Mesodermal cell (in vitro differentiated cells): ENCODE measurements around the gene CTTN.
"Not testable (repeated sequence)": the region's sequence is repeated elsewhere in the genome, so short reads cannot be mapped to it uniquely, and the experiment has no call there.

Experiments used
- H3K27ac ChIP-seq: 2 replicates; pipeline ENCODE4 v1.7.0; 2013; ENCODE audit warnings: mild to moderate bottlenecking, low read depth, low read length, moderate library complexity; ENCODE audit not compliant: severe bottlenecking
- H3K36me3 ChIP-seq: 2 replicates; pipeline ENCODE4 v1.7.1; 2013; ENCODE audit warnings: mild to moderate bottlenecking, low read length, moderate library complexity; ENCODE audit not compliant: control insufficient read depth, insufficient read depth
- H3K4me1 ChIP-seq: one replicate; pipeline ENCODE4 v1.7.1; 2013; ENCODE audit warnings: mild to moderate bottlenecking, low read length; ENCODE audit not compliant: insufficient read depth, control insufficient read depth, poor library complexity, severe bottlenecking
- H3K4me3 ChIP-seq: 2 replicates; pipeline ENCODE4 v1.7.0; 2013; ENCODE audit warnings: low read length, control low read depth, mild to moderate bottlenecking; ENCODE audit not compliant: insufficient read depth, poor library complexity, severe bottlenecking; ENCODE audit errors: extremely low read depth
- H3K9me3 ChIP-seq: 2 replicates; pipeline ENCODE4 v1.7.1; 2013; ENCODE audit warnings: mild to moderate bottlenecking, low read length, moderate library complexity; ENCODE audit not compliant: control insufficient read depth
- WGBS, 2 experiments: methylation state at CpG; one replicate each; pipeline ENCODE4 v1.1.5; 2013; ENCODE audit warnings: missing lambda C conversion rate in 2 of 2; ENCODE audit not compliant: insufficient coverage in 2 of 2; 5-methylcytosine and 5-hydroxymethylcytosine counted together

The CTTN gene

DNA sequence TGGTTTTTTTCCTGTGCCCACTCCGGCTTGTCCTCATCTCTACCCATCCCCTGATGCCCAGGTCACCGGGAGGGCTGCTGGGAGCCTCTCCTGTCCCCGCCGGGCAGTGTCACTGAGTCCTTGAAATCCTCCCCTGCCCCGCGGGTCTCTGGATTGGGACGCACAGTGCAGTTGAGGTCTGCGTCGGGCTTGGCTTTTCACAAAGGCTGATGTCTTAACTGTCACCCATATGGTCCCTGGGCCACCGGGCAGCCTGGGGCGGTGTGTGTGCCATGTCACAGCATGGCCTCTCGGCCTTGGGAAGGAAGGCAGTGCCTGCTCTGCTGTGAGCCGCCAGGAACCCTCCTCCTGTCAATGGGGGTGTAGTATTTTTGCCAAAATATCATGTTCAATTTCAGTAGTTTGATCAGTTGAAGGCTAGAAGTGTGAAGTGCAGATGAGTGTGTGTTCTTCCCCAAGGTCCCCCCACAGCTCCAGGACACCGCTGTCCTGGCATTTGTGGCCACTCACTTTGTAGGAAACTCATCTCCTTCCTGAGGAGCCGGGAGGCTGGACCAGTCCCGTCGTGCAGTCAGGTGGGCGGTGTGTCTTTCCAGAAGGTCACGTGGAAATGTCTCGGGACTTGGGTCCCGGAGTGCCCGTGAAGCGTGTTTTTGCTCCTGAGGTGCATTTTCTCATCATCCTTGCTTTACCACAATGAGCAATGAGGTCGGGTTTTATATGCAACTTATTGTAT is 37.6 kb downstream of the CTTN start:
- no peaks in the 10 kb centered on the region for H3K9me3 ChIP-seq
- WGBS, 2 experiments = 96 to 100% methylated on average over 23 of the region's 24 CpGs
- no peak overlapping the region for H3K27ac ChIP-seq
- peaks cover 78% of the 10 kb centered on the region for H3K36me3 ChIP-seq
- H3K4me1 ChIP-seq = no peaks in the 10 kb centered on the region
- no peak overlapping the region for H3K4me3 ChIP-seq

DNA sequence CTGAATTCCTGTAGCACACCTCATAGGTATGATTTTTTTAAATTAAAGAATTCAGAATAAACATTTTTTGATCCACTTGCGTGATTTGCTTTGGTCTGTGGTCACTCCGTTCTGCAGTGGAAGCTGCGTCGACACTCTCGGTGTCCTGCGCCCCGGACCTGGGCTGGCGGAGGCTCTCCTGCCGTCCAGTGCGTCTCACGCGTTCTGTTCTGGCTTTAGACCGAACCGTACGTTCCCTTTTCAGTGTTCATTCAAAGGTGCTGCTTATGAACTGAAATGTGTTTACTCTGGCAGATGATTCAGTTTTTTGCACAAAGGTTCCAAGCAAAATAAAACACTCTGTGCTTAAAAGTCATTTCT is 38.2 kb downstream of the CTTN start:
- peaks cover 73% of the 10 kb centered on the region for H3K36me3 ChIP-seq
- WGBS, 2 experiments = 96 to 98% methylated on average over 15 of the region's 15 CpGs
- no peaks in the 10 kb centered on the region for H3K9me3 ChIP-seq
- no peaks in the 10 kb centered on the region for H3K4me1 ChIP-seq
- H3K4me3 ChIP-seq = no peak overlapping the region
- H3K27ac ChIP-seq = no peak overlapping the region

- Histone ChIP-seq H3K9me3 (no peaks in the 10 kb centered on the region), H3K27ac (no peak overlapping the region), H3K4me1 (no peaks in the 10 kb centered on the region), H3K4me3 (no peak overlapping the region), H3K36me3 (peaks cover 65% of the 10 kb centered on the region)
- 98 to 99% methylated on average over 15 to 16 of the region's 18 CpGs for WGBS, 2 experiments
Measured at GRCh38 chr11:70437111-70437784, 38.9 kb downstream of the CTTN start.

- WGBS, 2 experiments = 82 to 95% methylated on average over 2 to 4 of the region's 6 CpGs
- H3K4me3 ChIP-seq = no peak overlapping the region
- peaks cover 36% of the 10 kb centered on the region for H3K36me3 ChIP-seq
- no peaks in the 10 kb centered on the region for H3K9me3 ChIP-seq
- H3K4me1 ChIP-seq = no peaks in the 10 kb centered on the region
- no peak overlapping the region for H3K27ac ChIP-seq
Measured at GRCh38 chr11:70440206-70440605, 41.9 kb downstream of the CTTN start.

DNA sequence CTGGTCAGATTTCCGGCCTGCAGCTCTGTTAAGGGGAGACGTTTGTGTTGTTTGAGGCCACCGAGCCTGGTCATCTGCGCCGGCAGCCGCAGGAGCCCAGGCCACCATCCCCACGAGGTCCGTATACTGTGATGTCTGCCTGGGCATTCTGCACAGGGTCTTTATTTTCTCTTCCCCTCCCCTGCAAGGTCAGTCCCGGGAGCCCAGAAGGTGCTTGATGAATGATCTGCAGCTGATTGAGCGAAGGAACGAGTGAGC is 45.4 kb downstream of the CTTN start:
- no peak overlapping the region for H3K27ac ChIP-seq
- H3K4me3 ChIP-seq = no peak overlapping the region
- H3K36me3 ChIP-seq = peaks cover 5% of the 10 kb centered on the region
- peaks cover 1% of the 10 kb centered on the region for H3K9me3 ChIP-seq
- H3K4me1 ChIP-seq = no peaks in the 10 kb centered on the region
- WGBS, 2 experiments = 93 to 94% methylated on average over 10 to 11 of the region's 11 CpGs

GRCh38 chr11:70445091-70445490 is 46.8 kb downstream of the CTTN start:
- 93 to 97% methylated on average over 11 of the region's 11 CpGs for WGBS, 2 experiments
- no peak overlapping the region for H3K27ac ChIP-seq

DNA sequence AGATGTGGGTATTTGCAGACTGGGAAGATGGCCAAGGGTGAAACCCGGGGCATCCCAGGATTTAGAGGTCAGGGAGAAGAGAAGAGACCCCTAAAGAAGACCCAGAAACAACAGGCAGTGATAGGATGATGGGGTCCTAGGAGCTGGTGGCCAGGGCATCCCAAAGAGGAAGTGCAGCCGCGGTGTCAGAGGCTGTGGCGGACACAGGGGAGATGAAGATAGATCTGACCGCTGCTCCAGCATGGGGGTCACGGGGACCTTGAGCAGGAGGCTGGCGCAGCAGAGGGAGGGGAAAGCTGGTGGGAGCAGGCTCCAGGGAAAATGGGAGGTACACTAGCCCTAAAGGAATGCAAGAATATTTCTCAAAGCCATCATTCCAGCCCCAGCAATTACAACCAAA is 47.3 kb downstream of the CTTN start:
- Histone ChIP-seq H3K27ac (no peak overlapping the region), H3K9me3 (peaks cover 11% of the 10 kb centered on the region)
- 94 to 96% methylated on average over 6 to 7 of the region's 7 CpGs for WGBS, 2 experiments

More at GRCh38 chr11:70445091-70445490, 46.8 kb downstream of the CTTN start:
- Histone ChIP-seq H3K9me3 (peaks cover 11% of the 10 kb centered on the region), H3K4me3 (no peak overlapping the region), H3K36me3 (no peaks in the 10 kb centered on the region), H3K4me1 (no peaks in the 10 kb centered on the region)

GRCh38 chr11:70448983-70449567 is 50.7 kb downstream of the CTTN start:
- no peak overlapping the region for H3K27ac ChIP-seq
- 86 to 87% methylated on average over 1 of the region's 2 CpGs for WGBS, 2 experiments
- H3K4me3 ChIP-seq = no peak overlapping the region
- H3K9me3 ChIP-seq = peaks cover 11% of the 10 kb centered on the region
- H3K4me1 ChIP-seq = no peaks in the 10 kb centered on the region
- no peaks in the 10 kb centered on the region for H3K36me3 ChIP-seq

More for the DNA sequence above, 47.3 kb downstream of the CTTN start:
- no peaks in the 10 kb centered on the region for H3K36me3 ChIP-seq
- H3K4me1 ChIP-seq = no peaks in the 10 kb centered on the region
- H3K4me3 ChIP-seq = no peak overlapping the region

GRCh38 chr11:70454197-70454767 is 56.0 kb downstream of the CTTN start:
- H3K9me3 ChIP-seq = peaks cover 3% of the 10 kb centered on the region
- no peak overlapping the region for H3K4me3 ChIP-seq
- H3K27ac ChIP-seq = no peak overlapping the region
- 88 to 94% methylated on average over 5 to 6 of the region's 9 CpGs for WGBS, 2 experiments
- H3K4me1 ChIP-seq = no peaks in the 10 kb centered on the region
- H3K36me3 ChIP-seq = no peaks in the 10 kb centered on the region

DNA sequence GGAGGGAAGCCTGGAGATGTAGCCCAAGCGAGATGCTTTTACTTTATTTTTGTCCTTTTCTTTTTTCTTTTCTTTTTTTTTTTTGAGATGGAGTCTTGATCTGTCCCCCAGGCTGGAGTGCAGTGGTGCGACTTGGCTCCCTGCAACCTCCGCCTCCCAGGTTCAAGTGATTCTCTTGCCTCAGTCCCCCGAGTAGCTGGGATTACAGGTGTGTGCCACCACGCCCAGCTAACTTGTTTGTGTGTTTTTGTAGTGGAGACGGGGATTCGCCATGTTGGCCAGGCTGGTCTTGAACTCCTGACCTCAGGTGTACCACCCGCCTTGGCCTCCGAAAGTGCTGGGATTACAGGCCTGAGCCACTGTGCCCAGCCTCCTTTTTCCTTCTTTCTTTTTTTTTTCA is 56.5 kb downstream of the CTTN start:
- H3K27ac ChIP-seq, H3K36me3 ChIP-seq, H3K9me3 ChIP-seq, H3K4me1 ChIP-seq, H3K4me3 ChIP-seq: not testable (repeated sequence)
- 74 to 88% methylated on average over 5 to 7 of the region's 9 CpGs for WGBS, 2 experiments

DNA sequence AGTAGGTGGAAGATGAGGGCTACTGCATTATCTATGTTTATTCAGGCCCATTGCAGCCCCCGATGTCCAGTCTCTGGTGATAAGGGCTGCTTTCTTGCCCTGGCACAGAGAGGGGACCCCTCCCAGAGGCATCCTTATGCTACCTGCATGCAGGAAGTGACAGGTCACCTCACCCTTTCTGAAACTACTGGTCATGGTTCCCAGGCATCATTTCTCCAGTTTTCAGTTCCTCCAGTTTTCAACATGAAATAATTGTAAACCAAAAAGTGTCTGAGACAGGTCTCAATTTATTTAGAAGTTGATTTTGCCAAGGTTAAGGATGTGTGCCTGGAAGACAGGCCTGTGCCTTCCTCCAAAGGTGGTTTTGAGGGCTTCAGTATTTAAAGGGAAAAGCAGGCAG is 57.0 kb downstream of the CTTN start:
- 100% methylated on average over 1 of the region's 1 CpG for WGBS, 2 experiments
- Histone ChIP-seq H3K4me1 (no peaks in the 10 kb centered on the region), H3K27ac (no peak overlapping the region), H3K9me3 (no peaks in the 10 kb centered on the region), H3K36me3 (no peaks in the 10 kb centered on the region), H3K4me3 (no peak overlapping the region)
